Measurements from ENCODE around the gene MEIS2.

- no peak for TF ChIP-seq CTCF (IDR thresholded peaks at IDR 0.05)
- TF ChIP-seq POLR2A (IDR thresholded peaks at IDR 0.05), result no peak
- no peak for TF ChIP-seq POLR2AphosphoS5 (IDR thresholded peaks at IDR 0.05)
Observed at GRCh38 chr15:37094333-37094914, 5.9 kb downstream of the MEIS2 start.
